Measurements from ENCODE around the gene ELAVL2.

- TF ChIP-seq CTCF (conservative IDR thresholded peaks at IDR 0.05; ENCODE audit: low read depth, low read length) (no peak), EZH2 (IDR thresholded peaks at IDR 0.05; ENCODE audit: borderline replicate concordance, low read depth, low read length, poor library complexity, severe bottlenecking) (no peak)
These were observed 35.4 kb downstream of the ELAVL2 start for GRCh38 chr9:23790351-23791260.
